RWPE1 (cell line): ENCODE data around the gene APC2.

Experiments used
- CTCF ChIA-PET: fragments of 350-600 bp; sonication (Branson Sonifier 250); formaldehyde crosslinking; extraction: SDS; loops from one replicate; lab custom pipeline; 2021; lab: Yijun Ruan, JAX
- POLR2A ChIA-PET: fragments of 400-600 bp; formaldehyde crosslinking; extraction: SDS; loops from one replicate; lab custom pipeline; 2020; ENCODE audit warnings: antibody characterized with exemption; ENCODE audit not compliant: low non-redundant PET; lab: Yijun Ruan, JAX
- DNase-seq: peaks from one replicate; pipeline ENCODE4 v3.0.0; 2012; ENCODE audit warnings: low spot score
- H3K27ac ChIP-seq: fragments of 450-650 bp; 2 replicates; pipeline ENCODE4 v1.5.1; 2017
- TF ChIP-seq, protein P1 (sequence below): fragments of 450-650 bp; conservative IDR thresholded peaks from 2 replicates; pipeline ENCODE4 v1.5.1; 2017; ENCODE audit warnings: low read depth, mild to moderate bottlenecking

Gene APC2

DNA sequence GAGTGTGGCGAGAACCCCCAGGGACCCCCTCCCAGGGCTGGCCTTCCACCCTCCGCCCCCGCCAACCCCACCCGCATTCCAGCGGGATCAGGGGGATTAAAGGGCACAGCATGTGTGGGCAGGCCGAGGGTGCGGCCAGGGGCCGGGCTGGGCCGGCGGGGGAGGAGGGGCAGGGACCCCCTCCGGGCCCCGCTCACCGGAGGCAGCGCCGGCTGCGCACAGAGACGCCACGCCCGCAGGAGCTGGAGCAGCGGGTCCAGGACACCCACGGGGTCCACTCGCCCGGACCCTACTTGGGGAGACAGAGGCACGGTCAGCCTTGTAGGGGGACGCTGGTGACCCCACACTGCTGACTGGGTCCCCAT, 60.5 kb downstream of the APC2 start:
- no peak for DNase-seq
- ChIA-PET CTCF (interaction anchor here (0.6 kb wide), 1 partner anchor 223 kb away, joined by 5 read pairs; no protein-coding TSS in a partner anchor), POLR2A (no interaction called here)
- TF ChIP-seq, protein P1, sequence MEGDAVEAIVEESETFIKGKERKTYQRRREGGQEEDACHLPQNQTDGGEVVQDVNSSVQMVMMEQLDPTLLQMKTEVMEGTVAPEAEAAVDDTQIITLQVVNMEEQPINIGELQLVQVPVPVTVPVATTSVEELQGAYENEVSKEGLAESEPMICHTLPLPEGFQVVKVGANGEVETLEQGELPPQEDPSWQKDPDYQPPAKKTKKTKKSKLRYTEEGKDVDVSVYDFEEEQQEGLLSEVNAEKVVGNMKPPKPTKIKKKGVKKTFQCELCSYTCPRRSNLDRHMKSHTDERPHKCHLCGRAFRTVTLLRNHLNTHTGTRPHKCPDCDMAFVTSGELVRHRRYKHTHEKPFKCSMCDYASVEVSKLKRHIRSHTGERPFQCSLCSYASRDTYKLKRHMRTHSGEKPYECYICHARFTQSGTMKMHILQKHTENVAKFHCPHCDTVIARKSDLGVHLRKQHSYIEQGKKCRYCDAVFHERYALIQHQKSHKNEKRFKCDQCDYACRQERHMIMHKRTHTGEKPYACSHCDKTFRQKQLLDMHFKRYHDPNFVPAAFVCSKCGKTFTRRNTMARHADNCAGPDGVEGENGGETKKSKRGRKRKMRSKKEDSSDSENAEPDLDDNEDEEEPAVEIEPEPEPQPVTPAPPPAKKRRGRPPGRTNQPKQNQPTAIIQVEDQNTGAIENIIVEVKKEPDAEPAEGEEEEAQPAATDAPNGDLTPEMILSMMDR, result no peak
- peak overlapping the region; percentile 90 for H3K27ac ChIP-seq

- ChIA-PET POLR2A (no interaction called here), CTCF (interaction anchor here (0.6 kb wide), 1 partner anchor 223 kb away, joined by 5 read pairs; no protein-coding TSS in a partner anchor)
- TF ChIP-seq, protein P1, result no peak
- H3K27ac ChIP-seq, result peak overlapping the region; percentile 90
- DNase-seq, result no peak
These were observed 60.9 kb downstream of the APC2 start for GRCh38 chr19:1510807-1511206.

DNA sequence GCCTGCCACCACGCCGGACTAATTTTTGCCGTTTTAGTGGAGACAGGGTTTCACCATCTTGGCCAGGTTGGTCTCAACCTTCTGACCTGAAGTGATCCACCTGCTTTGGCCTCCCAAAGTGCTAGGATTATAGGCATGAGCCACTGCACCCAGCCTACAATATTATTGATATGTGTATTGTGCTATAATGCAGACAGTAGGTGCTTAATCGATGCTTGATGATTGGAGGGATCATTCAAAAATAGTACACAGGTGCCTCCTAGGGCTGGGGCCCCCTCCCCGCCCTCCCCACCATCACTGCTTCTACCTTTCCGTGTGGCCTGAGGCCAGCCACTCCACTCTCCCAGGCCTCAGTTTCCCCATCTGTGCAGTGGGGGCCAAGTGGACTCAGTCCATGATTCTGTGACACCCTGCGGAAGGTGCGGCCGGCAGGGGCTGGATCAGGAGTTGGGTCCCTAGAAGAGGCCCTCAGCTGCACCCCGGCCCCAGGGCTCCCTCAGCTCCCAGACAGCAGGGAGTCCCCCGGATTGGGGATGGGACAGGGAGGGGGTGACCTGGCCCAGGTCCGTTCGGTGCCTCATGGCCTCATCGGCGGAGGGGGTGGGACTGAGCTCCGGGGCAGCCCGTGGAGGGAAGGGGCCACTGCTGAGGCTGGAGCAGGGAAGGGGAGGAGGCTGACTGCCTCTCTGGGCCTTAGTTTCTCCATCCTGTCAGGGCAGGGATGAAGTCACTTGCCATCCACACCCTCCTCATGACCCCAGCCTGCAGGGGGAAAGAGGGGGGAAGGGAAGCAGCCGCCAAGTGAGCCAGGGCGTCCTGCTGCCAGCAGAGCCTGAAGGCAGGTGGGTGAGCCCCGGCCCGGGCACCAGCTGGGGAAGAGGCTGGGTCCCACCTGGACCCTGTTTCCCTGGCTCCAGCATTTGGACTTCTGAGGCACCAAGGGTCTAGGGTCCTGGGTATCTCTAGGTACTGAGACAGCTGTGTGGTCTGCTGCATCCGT, 61.7 kb downstream of the APC2 start:
- POLR2A ChIA-PET, result no interaction called here
- peak overlapping the region; percentile 90 for H3K27ac ChIP-seq
- DNase-seq, result no peak
- TF ChIP-seq, protein P1, result no peak
- CTCF ChIA-PET, result interaction anchor here (0.6 kb wide), 2 partner anchors 196 to 224 kb away, joined by 3 to 5 read pairs; no protein-coding TSS in a partner anchor

DNA sequence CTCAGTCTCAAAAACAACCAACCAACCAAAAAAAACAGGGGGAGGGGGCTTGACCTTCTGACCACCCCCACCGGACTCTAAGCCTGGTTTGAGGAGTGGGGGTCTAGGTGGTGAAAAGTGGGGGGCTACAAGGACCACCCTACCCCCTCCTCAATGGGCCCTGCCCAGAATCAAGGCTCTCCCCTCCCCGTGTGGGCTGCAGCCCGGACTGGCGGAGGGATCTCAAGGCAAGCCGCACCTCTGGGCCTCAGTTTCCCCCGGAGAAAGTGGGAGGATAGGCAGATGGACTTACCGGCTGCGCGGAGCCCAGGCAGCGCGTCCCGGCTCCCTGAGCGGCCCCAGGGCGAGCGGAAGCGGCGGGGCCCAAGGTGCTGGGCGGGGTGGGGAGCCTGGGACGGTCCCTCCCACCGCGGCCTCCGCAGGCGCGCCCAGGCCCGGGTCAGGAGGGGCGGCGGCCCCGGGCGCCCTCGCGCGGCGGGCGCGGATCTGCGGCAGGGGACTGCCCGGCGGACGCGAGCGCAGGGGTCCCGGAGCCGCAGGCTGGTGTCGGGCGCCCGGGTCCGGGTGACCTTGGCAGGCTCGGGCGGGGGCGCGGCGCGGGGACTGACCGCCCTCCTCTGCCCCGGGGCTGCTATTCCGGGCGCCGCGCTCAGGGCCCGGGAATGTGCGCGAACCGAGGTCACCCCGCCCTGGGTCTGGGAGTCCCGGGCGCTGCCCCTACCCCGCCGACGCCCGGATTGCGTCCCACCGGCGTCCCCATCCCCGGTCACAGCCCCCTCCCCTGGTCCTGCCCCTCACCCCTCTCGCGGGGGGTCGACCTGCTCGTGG, 63.0 kb downstream of the APC2 start, which contains the start of gene ADAMTSL5:
TSS of gene ADAMTSL5 (minus strand) at position 349 of the 828 bp plus-strand sequence. CDS start 2,076 bp downstream, outside the sequence.
- ChIA-PET CTCF (interaction anchor here (0.6 kb wide), 1 partner anchor 197 kb away, joined by 3 read pairs; no protein-coding TSS in a partner anchor), POLR2A (no interaction called here)
- H3K27ac ChIP-seq, result peak within 1 kb of the TSS; percentile 90
- DNase-seq, result peak; percentile 71
- TF ChIP-seq, protein P1, result peak; percentile 51

GRCh38 chr19:1513499-1514294, 63.8 kb downstream of the APC2 start:
- POLR2A ChIA-PET, result no interaction called here

More at GRCh38 chr19:1513499-1514294, 63.8 kb downstream of the APC2 start:
- CTCF ChIA-PET, result interaction anchor here (0.6 to 0.7 kb wide), 2 partner anchors 57 to 528 kb away, joined by 3 read pairs; no protein-coding TSS in a partner anchor
- H3K27ac ChIP-seq, result peak overlapping the region; percentile 90
- TF ChIP-seq, protein P1, result peak; percentile 83
- DNase-seq, result peak; percentile 47
